Measurements from ENCODE around the gene BUD31.

- no peak for TF ChIP-seq CTCF (IDR thresholded peaks at IDR 0.05; ENCODE audit: control extremely low read depth in 1 of 3, insufficient read depth in 1 of 3, low read depth in 1 of 3, low read length in 3 of 3)
- no peak for TF ChIP-seq MAFK (IDR thresholded peaks at IDR 0.05; ENCODE audit: low read depth, low read length)
- no peak for TF ChIP-seq KDM1A (IDR thresholded peaks at IDR 0.05; ENCODE audit: borderline replicate concordance, low read length)
Measured at GRCh38 chr7:99394188-99394502, 14.6 kb upstream of the BUD31 start.
